H1 (cell line): ENCODE results near the gene PCDHA5. TPM values are rescaled to one million over a fixed set of nuclear protein-coding genes. Genes with fewer than 3 reads are reported as not detected.
"Not testable (repeated sequence)": the region's sequence is repeated elsewhere in the genome, so short reads cannot be mapped to it uniquely, and the experiment has no call there.

Experiments
- CTCF ChIA-PET: fragments of 300-600 bp; sonication (Branson Sonifier 250); formaldehyde crosslinking; loops from one replicate; lab custom pipeline; 2021; ENCODE audit not compliant: partially characterized antibody; lab: Charles Lee
- POLR2A ChIA-PET: fragments of 300-600 bp; sonication (Branson Sonifier 250); formaldehyde crosslinking; loops from one replicate; lab custom pipeline; 2021; ENCODE audit warnings: inconsistent platforms; ENCODE audit not compliant: partially characterized antibody; lab: Charles Lee
- DNase-seq, 2 experiments: peaks; one replicate each; pipeline versions ENCODE4 v3.0.0 to v3.0.0-alpha.2; 2010 to 2022; ENCODE audit warnings: low spot score in 2 of 2, low read depth in 1 of 2, mixed read lengths in 1 of 2
- FAIRE-seq: peaks from 2 replicates; lab custom pipeline; 2011; peaks lifted over from hg19 to GRCh38; lab: Jason Lieb, UNC
- H2AFZ ChIP-seq: 2 replicates; pipeline ENCODE4 v1.8.1; 2012; ENCODE audit warnings: low read length, inconsistent platforms
- H2AK5ac ChIP-seq: 2 replicates; pipeline ENCODE4 v1.6.1; 2013; ENCODE audit warnings: low read depth, low read length
- H2BK120ac ChIP-seq: replicated peaks from 2 replicates; pipeline ENCODE3; 2013; ENCODE audit warnings: low read depth, low read length, inconsistent platforms
- H2BK12ac ChIP-seq: 2 replicates; pipeline ENCODE4 v1.6.1; 2013; ENCODE audit warnings: low read depth, low read length
- H2BK15ac ChIP-seq: 2 replicates; pipeline ENCODE4 v1.6.1; 2013; ENCODE audit warnings: low read length
- H2BK20ac ChIP-seq: 2 replicates; pipeline ENCODE4 v1.6.1; 2013; ENCODE audit warnings: low read length
- H2BK5ac ChIP-seq: 2 replicates; pipeline ENCODE4 v1.6.1; 2013; ENCODE audit warnings: low read depth, low read length
- H3K14ac ChIP-seq: 2 replicates; pipeline ENCODE4 v1.6.1; 2013; ENCODE audit warnings: inconsistent platforms; ENCODE audit not compliant: insufficient read length
- H3K18ac ChIP-seq: 2 replicates; pipeline ENCODE4 v1.6.1; 2013; ENCODE audit warnings: low read length; ENCODE audit errors: extremely low read depth
- H3K23ac ChIP-seq: 2 replicates; pipeline ENCODE4 v1.6.1; 2013; ENCODE audit warnings: inconsistent platforms; ENCODE audit not compliant: insufficient read length
- H3K23me2 ChIP-seq: 2 replicates; pipeline ENCODE4 v1.6.1; 2013; ENCODE audit warnings: low read depth, low read length
- H3K27ac ChIP-seq: 2 replicates; pipeline ENCODE4 v1.6.1; 2011; ENCODE audit warnings: low read depth, low read length, inconsistent platforms
- H3K27me3 ChIP-seq, 4 experiments: replicated peaks in 1 of 4; 1 replicate in 1 of 4; 2 replicates in 3 of 4; pipeline versions ENCODE4 v1.6.1 to v1.8.1; 2011 to 2013; ENCODE audit warnings: low read length in 3 of 4, mild to moderate bottlenecking in 3 of 4, inconsistent platforms in 2 of 4, mixed read lengths in 2 of 4, moderate library complexity in 1 of 4; ENCODE audit not compliant: control insufficient read depth in 3 of 4, insufficient read depth in 3 of 4; ENCODE audit errors: extremely low read depth in 1 of 4
- H3K36me3 ChIP-seq, 4 experiments: 2 replicates each; pipeline versions ENCODE4 v1.6.1 to v1.8.1; 2011 to 2013; ENCODE audit warnings: mild to moderate bottlenecking in 4 of 4, low read length in 3 of 4, moderate library complexity in 2 of 4, control low read depth in 1 of 4, inconsistent platforms in 1 of 4; ENCODE audit not compliant: insufficient read depth in 4 of 4, control insufficient read depth in 2 of 4
- H3K4ac ChIP-seq: replicated peaks from 2 replicates; pipeline ENCODE3; 2013; ENCODE audit warnings: low read length, low read depth, mixed read lengths, inconsistent platforms; ENCODE audit not compliant: insufficient read length
- H3K4me1 ChIP-seq, 4 experiments: replicated peaks in 1 of 4; 1 replicate in 1 of 4; 2 replicates in 3 of 4; pipeline versions ENCODE4 v1.6.1 to v1.8.1; 2011 to 2013; ENCODE audit warnings: low read length in 3 of 4, inconsistent platforms in 2 of 4, mixed read lengths in 1 of 4; ENCODE audit not compliant: insufficient read depth in 4 of 4, control insufficient read depth in 3 of 4
- H3K4me2 ChIP-seq, 2 experiments: 2 replicates each; pipeline versions ENCODE4 v1.6.1 to v1.8.1; 2011 to 2013; ENCODE audit warnings: low read depth in 2 of 2, low read length in 2 of 2, control low read depth in 1 of 2, inconsistent platforms in 1 of 2, mild to moderate bottlenecking in 1 of 2; ENCODE audit not compliant: insufficient read depth in 1 of 2
- H3K4me3 ChIP-seq, 4 experiments: fragments of 200-600, 300-600 bp in 1 of 4; sonication (generic), shearing (Covaris generic), sonication (Bioruptor Twin) in 1 of 4; 2 replicates each; pipeline versions ENCODE4 v1.5.1 to v1.8.1; 2011 to 2016; ENCODE audit warnings: low read length in 4 of 4, low read depth in 3 of 4, control low read depth in 2 of 4, inconsistent platforms in 2 of 4, mild to moderate bottlenecking in 2 of 4, mixed read lengths in 1 of 4, moderate library complexity in 1 of 4; ENCODE audit not compliant: insufficient read depth in 2 of 4; ENCODE audit errors: extremely low read depth in 1 of 4
- H3K56ac ChIP-seq: replicated peaks from 2 replicates; pipeline ENCODE3; 2013; ENCODE audit warnings: low read depth, mild to moderate bottlenecking, mixed read lengths, low read length, inconsistent platforms; ENCODE audit not compliant: insufficient read length
- H3K79me1 ChIP-seq: 2 replicates; pipeline ENCODE4 v1.6.1; 2013; ENCODE audit warnings: low read depth, low read length, control low read depth
- H3K79me2 ChIP-seq, 2 experiments: 2 replicates each; pipeline versions ENCODE4 v1.6.1 to v1.8.1; 2012 to 2013; ENCODE audit warnings: low read length in 2 of 2, mild to moderate bottlenecking in 2 of 2, inconsistent platforms in 1 of 2; ENCODE audit not compliant: insufficient read depth in 2 of 2, control insufficient read depth in 1 of 2
- H3K9ac ChIP-seq, 4 experiments: replicated peaks in 1 of 4; 1 replicate in 1 of 4; 2 replicates in 3 of 4; pipeline versions ENCODE4 v1.6.1 to v1.8.1; 2011 to 2013; ENCODE audit warnings: low read depth in 3 of 4, low read length in 3 of 4, control low read depth in 2 of 4, mild to moderate bottlenecking in 2 of 4, moderate library complexity in 2 of 4, inconsistent platforms in 1 of 4; ENCODE audit errors: extremely low read depth in 1 of 4
- H3K9me3 ChIP-seq, 2 experiments: 2 replicates each; pipeline versions ENCODE4 v1.6.1 to v1.8.1; 2012 to 2013; ENCODE audit warnings: mild to moderate bottlenecking in 2 of 2, moderate library complexity in 2 of 2, control low read depth in 1 of 2, inconsistent platforms in 1 of 2, low read depth in 1 of 2, low read length in 1 of 2, mixed read lengths in 1 of 2; ENCODE audit not compliant: insufficient read depth in 2 of 2
- H4K20me1 ChIP-seq, 2 experiments: replicated peaks in 1 of 2; 2 replicates each; pipeline versions ENCODE3 to v1.8.1; 2011 to 2013; ENCODE audit warnings: inconsistent platforms in 2 of 2, low read length in 2 of 2, mild to moderate bottlenecking in 1 of 2; ENCODE audit not compliant: insufficient read depth in 2 of 2, control insufficient read depth in 1 of 2
- H4K5ac ChIP-seq: 2 replicates; pipeline ENCODE4 v1.6.1; 2013; ENCODE audit warnings: low read length, low read depth, mixed read lengths, inconsistent platforms; ENCODE audit not compliant: insufficient read length
- H4K8ac ChIP-seq: 2 replicates; pipeline ENCODE4 v1.8.0; 2013; ENCODE audit warnings: mild to moderate bottlenecking, moderate library complexity, low read length, inconsistent platforms; ENCODE audit not compliant: insufficient read depth; ENCODE audit errors: extremely low read depth
- H4K91ac ChIP-seq: replicated peaks from 2 replicates; pipeline ENCODE3; 2013; ENCODE audit warnings: low read length, mixed read lengths, inconsistent platforms; ENCODE audit not compliant: insufficient read length
- WGBS, 2 experiments: shearing (Covaris generic) in 1 of 2; methylation state at CpG; one replicate each; pipeline versions ENCODE4 v1.1.6 to v1.1.7; 2013 to 2015; ENCODE audit warnings: low lambda C conversion rate in 2 of 2, mixed read lengths in 2 of 2, inconsistent platforms in 1 of 2, low coverage in 1 of 2, missing lambda C conversion rate in 1 of 2; ENCODE audit not compliant: insufficient replicate concordance in 2 of 2, insufficient coverage in 1 of 2, insufficient read length in 1 of 2; ENCODE audit errors: extremely low coverage in 1 of 2, missing lambda C conversion rate in 1 of 2; 5-methylcytosine and 5-hydroxymethylcytosine counted together
- polyA plus RNA-seq, 7 experiments: library from polyadenylated mRNA; depleted of rRNA in 3 of 7; stranded (reverse) in 5 of 7; unstranded in 2 of 7; fragments of >200 nt in 5 of 7; fragments of 200-250 nt in 2 of 7; gene quantifications; 1 replicate in 5 of 7; 2 replicates in 1 of 7; 4 replicates in 1 of 7; pipeline versions ENCODE4 v1.2.1 to v1.2.3, GENCODE V29; 2011 to 2013; ENCODE audit warnings: missing spikeins in 2 of 7, mixed read lengths in 2 of 7
- total RNA-seq: library from RNA; stranded (reverse); fragmentation: NEBNext Ultra II Directional; extraction: Animal tissue kit (Norgen Biotek cat#: 25700); gene quantifications from 2 replicates; pipeline ENCODE4 v1.2.1, GENCODE V29; 2021

Gene PCDHA5
- total and polyA plus RNA-seq, 2 of the 8 experiments (the other 6 are each of a cell fraction or from before 2014, with no cell fraction given), result 0.33 to 0.76 TPM

- FAIRE-seq, result peak; percentile 86
- 89% methylated on average over 21 of the region's 48 CpGs; no CpG with 5 or more reads in 1 of the 2 experiments for WGBS, 2 experiments
- H2AFZ ChIP-seq, result not testable (repeated sequence)
Observed at GRCh38 chr5:140848139-140849102, 27.0 kb downstream of the PCDHA5 start, which contains the start of gene PCDHA9. PCDHA9 (plus strand) TSS chr5:140848382; CDS start chr5:140848496, 114 bp downstream.

More at GRCh38 chr5:140848139-140849102, 27.0 kb downstream of the PCDHA5 start, which contains the start of gene PCDHA9:
- H3K4me1 ChIP-seq, H3K23me2 ChIP-seq, H2BK5ac ChIP-seq, H3K27ac ChIP-seq, H3K56ac ChIP-seq, H3K9me3 ChIP-seq, H3K79me2 ChIP-seq, H3K23ac ChIP-seq, H4K20me1 ChIP-seq, POLR2A ChIA-PET, H2BK15ac ChIP-seq, H2BK120ac ChIP-seq, H2BK12ac ChIP-seq, H3K9ac ChIP-seq, H3K27me3 ChIP-seq, H2BK20ac ChIP-seq, H3K79me1 ChIP-seq, H4K91ac ChIP-seq, H3K4ac ChIP-seq, H2AK5ac ChIP-seq, H3K18ac ChIP-seq, H3K14ac ChIP-seq, DNase-seq, H4K5ac ChIP-seq: not testable (repeated sequence)
- Histone ChIP-seq H3K4me3 (peak within 1 kb of the TSS in 2 of 4 experiments; percentile 26 to 41; a peak in 2 of 8 replicates), H4K8ac (peak within 1 kb of the TSS; percentile 92), H3K4me2 (peak within 1 kb of the TSS in 1 of 2 experiments; percentile 41; a peak in 2 of 4 replicates), H3K36me3 (peaks cover 0 to 10% (median 0%) of the 10 kb centered on the region in 4 experiments; a peak in 1 of 8 replicates)
- CTCF ChIA-PET, result interaction anchor here (0.6 to 1.5 kb wide), 4 partner anchors 7 to 193 kb away, joined by 3 to 7 read pairs (median 4); partner anchors contain the start of genes PCDHA10 and PCDHA7
